Measurements from ENCODE around the gene MEGF8.

The MEGF8 gene

DNA sequence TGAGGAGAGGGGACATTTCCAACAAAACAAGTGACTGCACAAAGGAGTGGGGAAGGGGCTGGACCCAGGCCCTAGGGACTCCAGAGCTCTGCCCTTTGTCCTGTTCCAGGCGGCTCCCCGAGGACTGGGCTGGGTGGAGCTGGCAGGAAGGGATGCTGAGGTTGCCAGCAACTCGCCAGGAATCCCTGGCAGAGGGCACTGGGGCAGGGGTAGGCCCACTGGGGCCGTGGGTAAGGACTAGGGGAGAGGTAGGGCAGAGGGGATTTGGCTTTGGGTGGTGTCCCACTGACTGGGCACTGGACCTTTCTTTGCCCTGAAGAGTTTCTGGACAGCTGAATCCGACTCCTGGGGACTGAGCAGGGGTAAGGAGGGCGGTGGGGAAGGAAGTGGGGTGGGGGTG is 93.9 kb downstream of the MEGF8 start:
- DNase-seq (ENCODE audit: low read depth, low spot score) = no peak

- DNase-seq (ENCODE audit: low read depth, low spot score) = no peak
Observed at GRCh38 chr19:42420055-42420544, 94.7 kb downstream of the MEGF8 start.

DNA sequence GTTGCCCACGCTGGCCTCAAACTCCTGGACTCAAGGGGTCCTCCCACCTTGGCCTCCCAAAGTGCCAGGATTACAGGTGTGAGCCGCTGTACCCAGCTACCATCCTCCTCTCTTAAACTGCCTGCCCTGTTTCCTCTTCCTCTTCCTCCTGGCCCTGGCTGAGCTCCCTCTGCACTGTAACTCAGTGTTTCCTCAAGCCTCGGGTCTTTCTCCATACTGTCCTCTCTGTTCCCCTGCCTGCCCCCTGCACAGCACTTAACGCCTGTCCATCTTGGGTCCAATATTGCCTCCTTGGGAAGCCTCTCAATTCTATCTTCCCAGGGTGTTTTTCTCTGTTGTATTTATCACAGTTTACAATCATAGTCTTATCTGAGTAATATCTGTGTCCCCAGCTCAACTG is 95.7 kb downstream of the MEGF8 start:
- DNase-seq (ENCODE audit: low read depth, low spot score) = no peak

DNA sequence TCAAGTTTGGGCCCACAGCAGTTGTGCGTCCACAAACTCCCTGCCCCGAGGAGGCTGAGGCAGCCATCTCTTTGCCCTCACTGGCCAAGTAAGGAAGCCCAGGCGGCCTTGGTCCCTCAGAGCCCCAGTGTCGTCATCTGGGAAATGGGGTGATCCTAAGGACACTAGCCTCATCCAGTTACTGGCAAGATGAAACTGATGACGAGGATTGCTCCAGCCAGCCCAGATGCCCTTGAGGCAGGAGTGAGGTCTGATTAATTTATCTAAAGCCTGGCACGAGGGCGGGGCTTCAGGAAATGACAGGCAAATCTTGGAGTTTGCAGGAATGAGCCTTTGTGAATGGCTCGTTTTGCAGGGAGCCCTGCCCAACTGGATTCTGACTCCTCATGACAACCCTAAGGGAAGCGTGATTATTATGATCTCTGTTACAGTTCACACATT is 96.2 kb downstream of the MEGF8 start:
- DNase-seq (ENCODE audit: low read depth, low spot score) = no peak

GRCh38 chr19:42422092-42422900 is 96.9 kb downstream of the MEGF8 start:
- DNase-seq (ENCODE audit: low read depth, low spot score) = no peak

DNA sequence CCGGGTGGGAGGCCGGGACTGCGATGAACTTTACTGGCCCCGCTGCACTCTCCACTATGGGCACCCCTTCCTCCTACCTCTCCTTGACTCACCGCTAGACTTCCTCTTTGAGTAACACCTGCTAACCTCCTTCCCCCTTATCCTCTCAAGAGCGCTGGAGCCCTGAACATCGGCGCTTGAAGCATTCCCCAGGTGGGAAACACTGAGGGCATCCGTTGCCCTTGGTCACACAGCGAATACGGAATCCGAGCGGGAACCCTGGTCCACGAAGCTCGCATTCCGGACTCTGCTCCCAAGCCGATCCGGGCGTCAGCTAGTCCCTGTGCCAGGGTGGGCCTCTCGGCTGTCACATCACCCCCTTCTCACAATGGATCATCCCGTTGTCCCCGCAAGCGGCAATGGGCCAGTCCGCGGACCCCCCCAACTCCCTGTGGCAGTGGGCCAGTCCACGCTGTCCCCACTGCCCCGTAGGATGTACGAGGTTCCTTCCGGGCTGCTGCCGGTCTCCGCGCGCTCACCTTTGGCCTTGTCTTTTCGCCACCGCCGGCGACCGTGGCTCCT is 97.5 kb downstream of the MEGF8 start:
- DNase-seq (ENCODE audit: low read depth, low spot score) = no peak

DNA sequence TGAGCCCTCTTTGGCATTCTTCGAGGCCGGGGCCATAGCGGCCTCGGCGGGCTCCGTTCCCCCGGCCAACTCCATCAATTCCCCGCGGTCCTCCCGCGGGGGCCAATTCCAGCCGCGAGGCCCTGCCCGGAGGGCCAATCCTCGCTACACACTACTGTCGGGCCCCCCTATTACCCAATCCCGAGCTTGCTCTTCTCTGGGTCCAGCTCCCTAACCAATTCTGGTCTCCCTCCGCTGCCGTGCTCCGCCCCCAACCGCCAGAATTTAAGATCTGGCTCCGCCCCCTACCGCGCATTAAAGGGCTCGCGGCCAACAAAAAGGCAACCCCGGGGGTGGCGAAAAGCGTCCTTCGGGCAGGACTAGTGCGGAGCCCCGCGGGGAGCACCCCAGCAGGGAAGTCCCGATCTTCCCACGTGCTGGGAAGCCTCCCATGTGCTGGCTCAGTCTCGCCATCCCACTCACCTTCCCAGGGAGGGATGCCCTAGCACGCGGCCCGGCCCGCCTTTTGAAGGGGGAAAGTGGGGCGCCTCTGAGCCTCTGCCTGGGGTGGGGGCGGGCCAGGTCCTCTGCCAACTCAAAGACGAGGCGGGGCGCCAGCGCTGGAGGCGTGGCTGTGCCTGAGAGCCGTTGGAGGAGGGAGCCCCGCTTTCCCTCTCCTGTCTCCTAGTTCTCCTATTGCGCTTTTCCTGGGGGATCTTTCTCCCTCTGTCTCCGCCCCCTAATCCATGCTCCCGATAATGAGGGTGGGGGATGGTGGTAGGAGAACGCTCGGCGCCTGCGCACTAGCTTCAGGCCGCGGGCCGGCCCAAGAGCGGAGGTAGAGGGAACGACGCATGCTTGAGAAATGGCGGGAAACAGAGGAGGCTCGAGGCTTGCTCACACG is 98.3 kb downstream of the MEGF8 start:
- DNase-seq (ENCODE audit: low read depth, low spot score) = peak; percentile 71

- DNase-seq (ENCODE audit: low read depth, low spot score) = no peak
Observed at GRCh38 chr19:42424345-42424707, 98.9 kb downstream of the MEGF8 start.

- DNase-seq (ENCODE audit: low read depth, low spot score) = no peak
Observed at GRCh38 chr19:42424712-42425131, 99.3 kb downstream of the MEGF8 start.

GRCh38 chr19:42426643-42427042 is 101.2 kb downstream of the MEGF8 start:
- no peak for DNase-seq (ENCODE audit: low read depth, low spot score)

DNA sequence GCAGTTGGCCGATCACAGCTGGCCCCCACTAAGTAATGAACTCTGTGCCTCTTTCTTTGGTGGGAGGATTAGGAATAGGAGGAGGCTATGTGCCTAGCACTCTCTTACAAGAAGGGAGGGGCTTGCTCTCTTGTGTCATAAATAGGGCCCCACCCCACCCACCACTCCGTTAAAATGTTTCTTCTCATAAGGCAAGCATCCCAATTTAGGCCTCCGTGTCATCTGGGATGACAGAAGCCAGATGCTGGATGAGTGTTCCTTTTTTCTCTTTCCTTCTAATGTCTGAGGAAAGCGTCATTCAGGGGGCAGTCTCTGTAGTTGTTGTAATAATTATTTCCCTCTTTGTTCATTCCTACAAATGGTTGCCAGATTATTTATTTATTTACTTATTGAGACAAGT is 101.9 kb downstream of the MEGF8 start, which contains the start of gene LIPE:
Gene LIPE (minus strand): TSS at position 76 of the 400 bp plus-strand sequence. CDS start 239 bp downstream, outside the sequence.
- no peak for DNase-seq (ENCODE audit: low read depth, low spot score)
